Panc1 (cell line): ENCODE data around the gene HADHB. TPM values are rescaled to one million over a fixed set of nuclear protein-coding genes. Genes with fewer than 3 reads are reported as not detected.

Experiments used
- ATAC-seq: fragments of 200-7000 bp; cut with Tn5 transposase; 2 replicates; pipeline ENCODE4 v1.9.1; 2020; ENCODE audit warnings: mild to moderate bottlenecking, moderate library complexity
- BruUV-seq: library from RNA; stranded (reverse); fragments of 400-500 nt; replicated peaks from 2 replicates; lab custom pipeline; 2021; lab: Mats Ljungman, UMichigan
- CTCF ChIA-PET: fragments of 300-600 bp; sonication (Branson Sonifier 250); formaldehyde crosslinking; loops from one replicate; lab custom pipeline; 2022; ENCODE audit warnings: antibody characterized with exemption; lab: Charles Lee
- POLR2A ChIA-PET: fragments of 300-600 bp; sonication (Branson Sonifier 250); formaldehyde crosslinking; loops from one replicate; lab custom pipeline; 2022; ENCODE audit warnings: antibody characterized with exemption; lab: Charles Lee
- DNase-seq: peaks from one replicate; pipeline ENCODE4 v3.0.0-alpha.2; 2010; ENCODE audit warnings: low read depth, low spot score
- H3K27ac ChIP-seq: 2 replicates; pipeline ENCODE4 v1.5.1; 2011; ENCODE audit warnings: mild to moderate bottlenecking, low read length, inconsistent platforms
- H3K27me3 ChIP-seq: fragments of 200-500 bp; sonication (Bioruptor generic); 2 replicates; pipeline ENCODE4 v1.6.0; 2014; ENCODE audit warnings: low read length, inconsistent platforms; ENCODE audit not compliant: control insufficient read depth, insufficient read depth
- H3K36me3 ChIP-seq: fragments of 200-500 bp; sonication (Bioruptor generic); 2 replicates; pipeline ENCODE4 v1.5.1; 2014; ENCODE audit warnings: inconsistent platforms, mild to moderate bottlenecking, low read length, moderate library complexity; ENCODE audit not compliant: control insufficient read depth, insufficient read depth
- H3K4me1 ChIP-seq: 2 replicates; pipeline ENCODE4 v1.5.1; 2011; ENCODE audit warnings: inconsistent platforms, mild to moderate bottlenecking, low read length, moderate library complexity; ENCODE audit not compliant: control insufficient read depth, insufficient read depth
- H3K4me3 ChIP-seq, 2 experiments: 2 replicates each; pipeline ENCODE4 v1.5.1; 2011 to 2012; ENCODE audit warnings: low read depth in 2 of 2, low read length in 2 of 2, mild to moderate bottlenecking in 2 of 2, inconsistent platforms in 1 of 2, moderate library complexity in 1 of 2
- H3K9me3 ChIP-seq: fragments of 200-500 bp; sonication (Bioruptor generic); 2 replicates; pipeline ENCODE4 v1.5.1; 2014; ENCODE audit warnings: low read depth, mild to moderate bottlenecking, inconsistent platforms, low read length, moderate library complexity; ENCODE audit not compliant: control insufficient read depth, insufficient read depth
- CTCF ChIP-seq: fragments of 450-650 bp; IDR thresholded peaks from 2 replicates; pipeline ENCODE4 v1.5.1; 2017; ENCODE audit warnings: mild to moderate bottlenecking
- POLR2AphosphoS5 ChIP-seq: IDR thresholded peaks from 2 replicates; pipeline ENCODE4 v1.6.1; 2012; ENCODE audit warnings: mild to moderate bottlenecking, low read depth, low read length, moderate library complexity
- REST ChIP-seq, 2 experiments: IDR thresholded peaks; 2 replicates each; pipeline ENCODE4 v1.6.1; 2011 to 2012; ENCODE audit warnings: low read depth in 2 of 2, control low read depth in 1 of 2, low read length in 1 of 2, mild to moderate bottlenecking in 1 of 2, moderate library complexity in 1 of 2; ENCODE audit not compliant: insufficient read depth in 1 of 2
- SIN3A ChIP-seq: IDR thresholded peaks from 2 replicates; pipeline ENCODE4 v1.6.1; 2012; ENCODE audit warnings: low read depth, mild to moderate bottlenecking, low read length, moderate library complexity, borderline replicate concordance; ENCODE audit not compliant: insufficient read depth
- TCF7L2 ChIP-seq: IDR thresholded peaks from 2 replicates; pipeline ENCODE4 v1.6.1; 2011; ENCODE audit warnings: mild to moderate bottlenecking, low read depth, low read length, inconsistent platforms
- in situ Hi-C: cut with HindIII; loops from 2 replicates; pipeline ENCODE4 v1.10.0; 2016; ENCODE audit warnings: low sequenced_read_pairs, low pct_unique_long_range_greater_than_20kb
- intact Hi-C: fragments of 100-400 bp; cut with micrococcal nuclease; formaldehyde crosslinking; loops from one replicate; pipeline ENCODE4 v1.10.0; 2022; ENCODE audit not compliant: unreplicated experiment
- total RNA-seq: library from RNA; stranded (reverse); gene quantifications from one replicate; pipeline ENCODE4 v1.2.1, GENCODE V29; 2021; ENCODE audit not compliant: unreplicated experiment

The HADHB gene
- total RNA-seq, 1 experiment from 2014 or later, result 106 TPM

- intact Hi-C loops, result no loop called here
- Histone ChIP-seq H3K4me1 (no peaks in the 10 kb centered on the region), H3K4me3 (no peak overlapping the region), H3K36me3 (peaks cover 37% of the 10 kb centered on the region), H3K9me3 (no peaks in the 10 kb centered on the region), H3K27ac (no peak overlapping the region), H3K27me3 (no peaks in the 10 kb centered on the region)
- BruUV-seq, result no TSS peak
- ATAC-seq (no peak), DNase-seq (no peak)
- TF ChIP-seq SIN3A (no peak), REST (IDR thresholded peaks at IDR 0.05; ENCODE audit: insufficient read depth in 1 of 2, low read depth in 2 of 2, low read length in 1 of 2) (no peak), CTCF (no peak), POLR2AphosphoS5 (no peak), TCF7L2 (no peak)
- in situ Hi-C loops, result no loop called here
- POLR2A ChIA-PET, result no interaction called here
- CTCF ChIA-PET, result no interaction called here
Measured at GRCh38 chr2:26196683-26197418, 47.9 kb upstream of the HADHB start.

GRCh38 chr2:26197516-26197915, 47.2 kb upstream of the HADHB start:
- Histone ChIP-seq H3K27ac (no peak overlapping the region), H3K4me3 (no peak overlapping the region), H3K27me3 (no peaks in the 10 kb centered on the region), H3K36me3 (peaks cover 40% of the 10 kb centered on the region), H3K4me1 (no peaks in the 10 kb centered on the region), H3K9me3 (no peaks in the 10 kb centered on the region)
- POLR2A ChIA-PET, result no interaction called here
- intact Hi-C loops, result no loop called here
- DNase-seq, result no peak
- CTCF ChIA-PET, result no interaction called here
- TF ChIP-seq REST (IDR thresholded peaks at IDR 0.05; ENCODE audit: insufficient read depth in 1 of 2, low read depth in 2 of 2, low read length in 1 of 2) (no peak), TCF7L2 (no peak), CTCF (no peak), POLR2AphosphoS5 (no peak), SIN3A (no peak)
- BruUV-seq, result no TSS peak
- no peak for ATAC-seq
- in situ Hi-C loops, result no loop called here
